Activated CD4-positive, CD25-positive, alpha-beta regulatory T cell treated with anti-CD3 and anti-CD28 coated beads, Interleukin-2, amount 50 U/mL, for 16 hours (primary cell): ENCODE results near the gene ABCG8.

Experiments used
- DNase-seq: peaks from one replicate; pipeline ENCODE4 v3.0.0-alpha.2; 2020; ENCODE audit warnings: low read depth, low spot score

ABCG8 gene

DNA sequence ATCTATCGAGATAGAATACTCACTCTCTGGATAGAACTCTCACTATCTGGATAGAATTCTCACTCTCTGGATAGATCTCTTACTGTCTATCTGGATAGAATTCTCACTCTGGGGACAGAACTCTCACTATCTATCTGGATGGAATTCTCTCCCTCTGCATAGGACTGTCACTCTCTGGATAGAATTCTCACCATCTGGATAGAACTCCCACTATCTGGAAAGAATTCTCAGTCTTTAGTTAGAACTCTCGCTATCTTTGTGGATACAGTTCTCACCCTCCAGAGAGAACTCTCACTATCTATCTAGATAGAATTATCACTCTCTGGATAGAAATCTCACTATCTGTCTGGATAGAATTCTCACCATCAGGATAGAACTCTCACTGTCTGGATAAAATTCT is 16.5 kb downstream of the ABCG8 start:
- DNase-seq: no peak

DNA sequence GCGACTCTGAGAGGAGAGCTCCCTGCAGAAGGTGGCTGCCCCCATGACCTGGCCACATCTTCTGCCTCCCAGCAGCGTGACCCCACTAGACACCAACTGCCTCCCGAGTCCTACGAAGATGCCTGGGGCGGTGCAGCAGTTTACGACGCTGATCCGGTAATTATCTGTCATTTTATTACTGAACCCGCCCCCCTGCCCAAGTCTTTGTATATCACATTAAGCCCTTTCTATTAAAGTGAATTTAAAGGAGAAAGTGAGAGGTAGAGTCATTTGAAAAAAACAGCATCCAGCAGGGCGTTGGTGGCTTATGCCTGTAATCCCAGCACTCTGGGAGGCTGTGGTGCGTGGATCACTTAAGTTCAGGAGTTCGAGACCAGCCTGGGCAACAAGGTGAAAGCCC is 33.4 kb downstream of the ABCG8 start:
- no peak for DNase-seq

DNA sequence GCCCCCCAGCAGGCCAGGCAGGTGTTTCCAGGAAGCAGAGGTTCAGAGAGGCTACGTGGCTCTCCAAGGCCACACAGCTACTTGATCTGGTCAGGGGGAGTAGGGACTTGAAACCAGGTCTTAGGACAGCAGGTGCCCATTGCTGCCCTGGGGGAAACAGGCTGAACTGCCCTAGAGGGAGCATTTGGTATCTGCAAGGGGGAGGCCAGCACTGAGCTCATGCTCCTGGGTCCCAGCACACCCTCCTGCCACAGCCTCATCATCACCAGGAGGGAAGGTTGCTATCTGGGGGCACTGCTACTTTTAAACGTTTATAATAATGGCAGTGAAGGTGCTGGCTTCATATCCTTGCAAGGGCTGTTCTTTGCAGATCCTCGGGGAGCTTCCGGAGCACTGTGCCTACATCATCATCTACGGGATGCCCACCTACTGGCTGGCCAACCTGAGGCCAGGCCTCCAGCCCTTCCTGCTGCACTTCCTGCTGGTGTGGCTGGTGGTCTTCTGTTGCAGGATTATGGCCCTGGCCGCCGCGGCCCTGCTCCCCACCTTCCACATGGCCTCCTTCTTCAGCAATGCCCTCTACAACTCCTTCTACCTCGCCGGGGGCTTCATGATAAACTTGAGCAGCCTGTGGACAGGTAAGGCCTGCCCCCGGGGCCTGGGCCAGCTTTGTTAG is 36.1 kb downstream of the ABCG8 start:
- DNase-seq: no peak

DNA sequence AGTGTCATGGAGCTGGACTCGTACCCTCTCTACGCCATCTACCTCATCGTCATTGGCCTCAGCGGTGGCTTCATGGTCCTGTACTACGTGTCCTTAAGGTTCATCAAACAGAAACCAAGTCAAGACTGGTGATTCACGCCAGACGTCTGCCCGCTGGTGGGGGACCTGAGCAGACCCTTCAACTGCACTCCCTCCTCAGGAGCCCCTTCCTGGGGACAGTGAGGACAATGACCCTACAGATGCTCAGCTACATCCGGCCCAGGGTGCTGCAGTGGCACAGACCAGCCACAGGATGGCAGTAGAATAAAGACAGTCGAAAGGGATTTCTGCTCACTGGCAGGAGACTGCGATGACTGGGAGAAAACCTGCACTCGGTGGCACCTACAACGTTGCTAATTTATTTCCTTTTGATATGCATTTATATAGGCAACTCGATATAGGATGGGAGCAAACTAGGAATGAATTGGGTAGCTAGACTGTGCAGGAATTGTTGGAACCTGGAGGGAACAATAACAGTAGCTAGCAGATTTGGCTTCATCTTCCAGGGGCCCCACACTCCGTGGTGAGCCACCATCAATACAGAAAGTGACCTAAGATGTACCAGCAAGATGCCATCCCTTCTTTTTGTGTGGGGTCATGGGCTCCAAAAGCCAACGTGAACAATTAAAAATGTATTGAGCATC is 39.2 kb downstream of the ABCG8 start:
- DNase-seq: peak; percentile 21

DNA sequence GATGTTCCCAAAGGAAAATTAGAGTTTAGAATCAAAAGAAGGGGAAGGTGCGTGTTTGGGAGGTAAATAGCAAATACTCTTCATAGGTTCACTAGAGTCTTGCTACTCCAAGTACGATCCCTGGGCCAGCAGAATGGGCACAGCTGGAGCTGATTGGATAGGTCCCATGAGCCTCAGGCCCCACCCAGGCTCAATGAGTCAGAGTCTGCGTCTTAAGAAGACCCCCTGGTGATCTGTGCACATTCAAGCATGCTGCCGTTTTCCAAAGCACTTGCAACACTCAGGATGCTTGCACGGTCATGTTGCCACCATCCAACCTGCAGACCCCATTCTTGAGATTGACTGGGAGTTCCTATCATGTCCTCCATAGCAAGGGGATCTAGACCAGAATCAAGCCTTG is 40.5 kb downstream of the ABCG8 start:
- DNase-seq: no peak

DNA sequence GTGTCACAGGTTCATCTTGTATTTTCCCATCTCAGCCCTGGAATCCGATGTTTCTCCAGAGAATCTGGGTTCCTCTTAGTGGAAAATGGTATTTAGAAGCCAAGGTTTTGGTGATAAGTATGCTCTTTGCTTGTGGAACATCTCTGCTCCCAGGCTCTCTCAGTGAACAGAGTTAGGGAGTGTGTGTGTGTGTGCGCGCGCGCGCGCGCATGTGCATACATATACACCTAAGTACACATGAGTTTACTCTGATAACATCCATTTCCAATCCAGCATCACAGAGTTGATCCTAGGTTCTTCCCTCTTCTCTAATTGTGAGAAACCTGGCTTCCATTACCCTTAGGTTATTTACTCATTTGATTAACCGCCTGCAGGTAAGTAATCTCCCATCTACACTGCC is 41.7 kb downstream of the ABCG8 start:
- DNase-seq: no peak

DNA sequence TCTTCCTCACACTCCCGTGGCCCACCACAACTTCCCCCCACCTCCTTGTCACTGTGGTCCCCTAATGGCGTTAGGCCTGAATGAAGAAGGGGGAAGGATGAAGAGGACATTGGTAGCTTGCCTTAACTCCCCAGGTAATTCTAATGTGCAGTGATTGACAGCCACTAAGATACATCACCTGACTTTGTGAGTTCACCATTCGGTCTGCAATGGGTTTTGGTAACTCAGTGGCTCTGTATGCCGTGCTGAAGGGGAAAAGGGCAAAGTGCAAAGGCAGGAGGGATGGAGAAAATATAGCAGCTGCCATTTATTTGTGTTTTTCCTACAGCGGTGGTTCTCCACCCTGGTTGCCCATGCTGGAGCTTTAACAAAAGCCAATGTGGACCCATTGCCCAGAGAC is 42.2 kb downstream of the ABCG8 start:
- no peak for DNase-seq

DNA sequence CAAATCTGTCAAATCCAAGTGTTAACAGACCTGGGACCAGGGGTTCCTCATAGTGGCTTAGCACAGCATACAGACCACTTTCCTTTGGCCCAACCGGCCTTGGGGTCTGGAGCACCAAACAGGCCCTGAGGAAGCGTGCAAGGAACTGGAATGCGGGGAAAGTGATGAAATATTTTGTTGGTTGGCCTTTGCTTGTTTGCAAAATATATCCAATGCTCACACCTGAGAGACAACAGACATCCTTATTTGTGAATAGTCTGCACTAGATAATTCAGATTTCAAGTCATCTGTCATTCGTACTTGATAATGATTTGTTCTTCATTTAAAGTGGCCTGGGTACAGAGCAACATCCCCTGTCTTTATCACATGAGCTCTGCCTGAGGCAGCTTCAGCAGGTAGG is 43.5 kb downstream of the ABCG8 start:
- DNase-seq: no peak

DNA sequence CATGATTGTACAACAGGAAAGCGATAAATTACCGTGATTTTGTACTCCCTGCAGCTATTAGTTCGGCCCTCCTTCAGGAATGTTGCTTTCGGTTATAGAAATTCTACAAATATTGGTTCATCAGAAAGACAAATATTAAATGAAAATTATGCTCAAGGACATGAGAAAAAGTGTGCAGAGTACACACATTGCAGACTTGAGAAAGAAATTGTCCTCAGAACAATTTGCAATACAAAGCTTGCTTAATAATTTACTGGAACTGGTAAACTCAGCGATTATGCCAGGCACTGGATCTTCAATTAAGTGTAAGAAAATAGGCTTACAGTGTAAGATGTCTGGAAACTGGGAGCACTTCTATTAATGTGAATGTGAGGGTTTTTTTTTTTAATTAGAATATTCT is 45.9 kb downstream of the ABCG8 start:
- DNase-seq: no peak

DNA sequence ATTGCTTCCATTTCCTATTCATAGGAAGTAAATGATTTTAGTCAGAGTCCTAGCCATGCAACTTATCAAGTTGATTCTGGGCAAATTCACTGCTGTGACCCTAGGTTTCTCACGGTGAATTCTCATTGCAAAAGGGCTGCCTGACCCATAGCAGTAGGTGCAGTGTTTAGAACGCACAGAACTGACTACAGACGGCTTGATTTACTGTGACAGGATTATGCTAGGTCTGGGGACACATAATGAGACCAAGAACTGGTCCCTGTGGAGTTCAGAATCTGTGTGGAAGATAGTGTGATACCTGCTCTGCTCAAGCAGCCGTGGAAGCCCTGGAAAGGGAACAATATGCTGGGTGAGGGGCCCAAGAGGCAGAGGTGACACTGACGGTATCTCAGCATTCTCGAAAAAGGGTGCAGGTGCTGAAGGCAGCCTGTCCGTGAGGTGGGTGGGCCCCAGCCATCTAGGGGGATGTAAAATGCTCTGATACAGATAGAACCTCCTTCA is 46.4 kb downstream of the ABCG8 start:
- DNase-seq: no peak

DNA sequence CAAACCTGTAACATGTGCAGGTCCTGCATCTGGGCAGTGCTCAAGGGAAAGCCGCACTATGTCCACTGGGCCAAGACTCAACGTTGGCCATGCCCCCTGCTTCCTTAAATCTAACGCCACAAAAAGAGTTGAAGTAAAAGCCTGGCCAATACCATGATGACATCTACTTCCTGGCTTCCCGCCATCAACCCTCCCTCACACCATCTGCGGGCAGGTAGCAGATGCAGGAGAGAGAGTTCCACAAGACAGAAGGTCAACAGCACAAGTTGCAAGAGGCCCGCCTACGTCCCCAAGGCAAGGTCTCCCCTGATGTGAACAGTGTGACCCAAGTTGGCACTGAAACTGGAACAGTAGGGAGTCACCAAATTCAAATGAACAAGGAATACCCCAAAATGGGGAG is 48.4 kb downstream of the ABCG8 start:
- no peak for DNase-seq

DNA sequence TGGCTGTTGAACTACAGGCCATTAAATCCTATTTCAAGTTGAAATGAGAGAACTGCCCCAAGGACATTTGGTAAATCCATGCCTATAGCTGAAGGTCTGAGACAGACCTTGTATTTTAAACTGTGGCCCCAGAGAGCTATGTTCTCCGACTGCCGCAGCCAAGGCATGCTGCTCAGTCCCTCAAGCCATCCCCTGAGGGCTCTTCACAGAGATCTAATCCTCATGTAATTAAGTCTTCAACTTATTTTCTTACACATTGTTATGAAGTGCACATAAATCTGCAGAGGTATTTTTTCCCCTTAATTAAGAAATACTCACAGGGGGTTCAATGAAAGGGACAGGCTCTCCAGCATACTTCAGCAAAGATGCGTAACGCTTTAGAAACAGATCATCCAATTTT is 50.6 kb downstream of the ABCG8 start:
- no peak for DNase-seq

DNA sequence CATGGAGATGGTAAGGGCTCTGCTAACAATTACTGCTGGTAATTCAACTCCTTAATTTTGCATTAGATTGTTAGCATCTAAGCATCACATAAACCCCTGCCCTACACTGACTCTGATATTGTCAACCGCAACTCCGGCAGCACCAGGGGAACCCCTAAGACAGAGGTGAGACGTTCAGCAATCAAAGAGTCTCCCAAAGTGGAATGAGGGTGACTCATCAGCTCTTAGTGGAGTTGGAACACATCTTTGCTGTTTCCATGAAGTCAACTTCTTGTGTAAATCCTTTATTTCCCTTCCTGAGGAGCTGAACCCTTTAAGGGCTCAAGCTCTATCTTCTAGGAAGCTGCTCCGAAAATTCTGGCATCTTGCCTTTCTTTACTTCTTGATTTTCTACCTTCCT is 52.1 kb downstream of the ABCG8 start:
- DNase-seq: no peak

DNA sequence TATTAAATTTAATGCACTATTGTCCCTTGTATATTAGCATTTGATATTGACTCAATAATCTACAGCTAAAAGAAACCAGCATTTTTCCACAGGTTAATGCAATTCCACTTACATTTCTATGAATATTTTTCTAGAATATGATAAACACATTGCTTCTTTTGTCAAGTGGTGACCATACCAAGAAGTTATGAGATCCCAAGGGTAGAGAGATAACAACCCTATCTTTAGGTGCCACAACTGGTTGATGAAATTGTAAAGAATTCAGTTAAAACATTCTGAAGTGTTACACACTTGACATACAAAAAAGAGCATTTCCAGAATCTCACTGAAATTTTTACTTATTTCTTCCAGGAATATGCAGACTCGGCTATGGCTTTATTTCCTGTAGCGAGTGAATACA is 56.0 kb downstream of the ABCG8 start:
- no peak for DNase-seq

DNA sequence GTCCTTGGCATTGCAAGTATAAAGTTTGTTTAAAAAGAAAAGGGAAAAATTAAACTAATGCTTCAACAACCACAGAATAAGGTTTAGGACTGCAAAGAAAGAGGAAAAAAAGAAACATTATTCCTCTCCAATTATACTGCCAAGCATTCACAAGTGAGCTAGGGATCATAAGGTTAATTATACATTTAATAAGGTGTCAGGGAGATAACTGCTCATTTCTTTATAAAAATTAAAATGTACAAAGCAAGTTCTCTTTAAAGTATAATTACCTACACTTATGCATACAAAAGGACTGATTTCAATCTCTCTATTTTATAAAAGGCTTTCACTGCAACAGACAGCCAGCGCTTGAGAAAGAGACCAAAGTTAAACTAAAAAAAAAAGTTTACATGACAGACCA is 58.1 kb downstream of the ABCG8 start:
- DNase-seq: no peak

DNA sequence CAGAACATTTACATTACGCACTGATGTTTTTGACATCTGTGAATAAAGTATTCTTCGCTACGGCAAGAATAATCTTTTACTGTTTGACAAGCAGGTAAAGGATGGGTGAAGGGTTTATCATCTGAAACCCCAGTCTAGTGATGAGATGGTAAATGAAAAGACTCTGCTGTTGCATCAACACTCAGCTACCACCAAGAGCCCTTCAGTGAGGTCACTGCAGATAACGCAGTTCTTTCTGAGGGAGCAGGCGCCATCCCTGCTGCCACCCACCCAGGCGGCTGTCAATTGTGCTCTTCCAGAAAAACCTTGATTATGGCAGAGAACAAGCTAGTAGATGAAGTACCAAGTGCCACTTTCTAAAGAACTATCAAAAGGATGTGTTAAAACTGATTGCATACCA is 58.7 kb downstream of the ABCG8 start:
- no peak for DNase-seq

DNA sequence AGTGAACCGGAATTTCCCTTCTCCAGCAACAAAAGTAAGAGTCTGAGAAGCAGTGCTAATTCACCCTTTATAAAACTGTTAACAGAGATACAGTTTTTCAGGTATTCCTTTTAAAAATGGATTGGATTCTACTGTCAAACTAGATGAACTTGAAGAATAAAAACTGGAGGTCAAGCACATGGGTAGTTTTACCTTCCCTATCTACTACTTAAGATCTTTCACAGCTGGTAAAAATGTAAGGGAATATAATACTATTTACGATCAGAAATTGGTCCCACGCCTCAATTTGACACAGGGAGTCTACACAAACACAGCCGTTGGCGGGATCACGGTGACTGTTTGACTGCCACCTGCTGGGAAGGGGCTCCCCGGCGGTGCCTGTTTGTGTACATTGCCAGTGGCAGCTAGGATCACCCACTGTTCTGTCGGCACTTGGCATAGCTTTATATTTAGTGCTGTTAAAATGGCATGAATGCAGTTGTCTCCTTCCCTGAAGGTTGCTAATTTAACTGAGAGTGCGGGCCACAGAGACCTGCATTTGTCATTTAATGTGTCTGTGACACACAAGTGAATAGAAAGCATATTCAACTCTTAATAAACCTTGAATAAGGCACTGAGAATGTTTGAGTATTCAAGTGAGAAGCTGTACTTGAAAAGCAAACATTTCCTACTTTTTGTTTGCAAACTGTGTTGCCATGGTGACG is 59.5 kb downstream of the ABCG8 start:
- no peak for DNase-seq

DNA sequence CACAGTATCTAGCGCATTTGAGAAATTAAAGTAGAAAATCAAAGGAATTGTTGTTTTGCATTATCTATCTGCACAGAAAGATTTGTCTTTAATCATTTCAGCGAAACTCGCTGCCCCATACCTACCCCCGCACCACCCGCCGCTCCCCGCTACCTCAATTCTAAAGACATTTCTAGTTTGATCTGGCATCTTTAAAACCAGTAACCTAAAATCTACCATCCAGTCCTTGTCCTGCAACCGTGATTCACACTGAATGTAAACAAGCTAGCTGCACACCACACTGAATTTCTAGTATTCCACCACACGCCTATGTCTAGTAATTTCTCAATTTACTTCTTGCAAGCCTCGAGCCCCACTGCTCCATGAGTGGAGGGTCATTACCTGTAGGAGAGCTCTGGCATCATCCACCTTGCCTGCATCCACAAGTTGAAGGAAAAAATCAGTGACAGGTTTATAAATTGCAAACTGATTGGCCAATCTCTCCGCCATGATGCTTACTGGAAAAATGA is 60.1 kb downstream of the ABCG8 start:
- no peak for DNase-seq

DNA sequence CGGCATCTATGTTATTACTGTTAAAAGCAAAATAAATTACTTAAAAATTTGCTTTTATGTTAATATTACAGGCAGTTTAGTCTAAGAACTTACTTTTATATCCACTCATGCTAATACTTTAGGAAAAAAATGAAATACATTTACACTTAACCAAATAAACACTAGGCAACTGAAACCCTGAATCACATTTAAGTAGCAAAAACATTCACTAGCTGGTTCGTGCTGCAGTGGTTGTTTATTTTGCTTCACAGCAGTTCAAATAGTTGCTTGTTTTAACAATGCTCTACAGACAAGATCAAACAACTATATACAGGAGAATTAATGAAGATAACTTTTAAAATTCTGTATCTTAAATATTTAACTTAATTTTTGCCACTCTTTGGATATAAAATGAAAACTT is 60.8 kb downstream of the ABCG8 start:
- no peak for DNase-seq

DNA sequence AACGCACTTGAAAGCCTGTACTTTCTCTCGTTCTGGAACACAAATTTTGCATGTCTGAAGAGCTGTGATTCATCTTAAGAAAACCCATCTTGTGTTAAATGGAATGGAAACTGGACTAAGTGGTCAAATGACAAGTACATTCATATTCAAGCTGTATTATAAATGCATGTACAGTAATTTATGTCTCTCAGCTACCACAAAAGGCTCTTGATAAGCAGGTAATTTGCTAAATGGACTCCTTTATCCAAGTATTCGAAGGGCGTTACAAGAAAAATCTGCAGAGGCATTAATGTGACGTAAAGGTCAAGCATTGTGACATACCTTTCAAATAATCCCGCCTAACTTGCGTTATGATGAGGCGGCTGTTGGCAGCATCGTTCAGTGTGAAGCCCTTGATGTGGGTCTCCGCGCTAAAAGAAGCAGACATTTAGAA is 66.6 kb downstream of the ABCG8 start:
- DNase-seq: no peak

DNA sequence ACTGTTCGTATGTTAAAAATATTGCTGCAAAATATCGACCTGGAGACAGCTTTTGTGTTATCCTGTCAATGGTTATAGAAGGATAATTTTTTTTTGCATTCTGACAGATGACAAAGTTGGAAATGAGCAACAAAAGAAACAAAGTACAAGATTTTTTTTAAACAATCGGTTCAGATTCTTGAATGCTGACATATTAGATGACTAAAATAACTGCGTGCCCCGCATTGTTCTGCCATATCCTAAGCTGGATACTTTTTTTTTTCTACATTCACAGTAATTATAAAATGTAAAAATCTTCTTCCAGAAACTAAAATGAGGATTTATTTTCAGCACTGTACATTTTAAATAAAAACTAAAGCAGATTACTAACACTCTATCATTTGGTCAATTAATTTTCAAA is 67.1 kb downstream of the ABCG8 start:
- DNase-seq: no peak

DNA sequence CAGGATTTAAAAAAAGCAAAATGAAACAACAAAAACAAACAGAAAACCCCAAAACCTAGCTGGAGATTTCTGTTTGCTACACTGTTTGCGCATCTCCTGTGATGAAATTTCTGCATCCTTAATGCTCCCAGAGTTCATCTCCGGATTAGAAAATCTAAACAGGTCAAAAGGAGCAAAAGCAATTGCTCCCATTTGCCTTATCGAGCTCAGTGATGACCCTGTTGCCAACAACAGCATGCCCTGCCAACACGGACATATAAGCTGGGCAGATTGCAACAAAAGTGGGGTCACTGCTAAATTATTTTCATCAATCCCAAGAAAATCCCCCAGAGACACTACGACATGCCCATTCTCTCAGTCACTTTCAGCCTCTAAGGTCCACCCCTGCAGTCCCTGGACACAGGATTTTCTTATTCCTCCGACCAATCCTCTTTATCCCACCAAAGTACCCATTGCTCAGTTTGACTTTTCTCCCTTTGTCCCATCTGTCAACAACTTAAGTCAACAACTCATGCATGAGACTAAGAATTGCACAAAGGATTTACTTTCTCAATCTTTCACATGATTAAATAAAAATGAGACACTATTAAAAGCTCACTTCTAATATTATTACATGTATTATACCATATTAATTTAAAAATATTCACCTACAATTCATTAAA is 67.8 kb downstream of the ABCG8 start:
- DNase-seq: no peak
